ENCODE results near the gene SIVA1.

DNA sequence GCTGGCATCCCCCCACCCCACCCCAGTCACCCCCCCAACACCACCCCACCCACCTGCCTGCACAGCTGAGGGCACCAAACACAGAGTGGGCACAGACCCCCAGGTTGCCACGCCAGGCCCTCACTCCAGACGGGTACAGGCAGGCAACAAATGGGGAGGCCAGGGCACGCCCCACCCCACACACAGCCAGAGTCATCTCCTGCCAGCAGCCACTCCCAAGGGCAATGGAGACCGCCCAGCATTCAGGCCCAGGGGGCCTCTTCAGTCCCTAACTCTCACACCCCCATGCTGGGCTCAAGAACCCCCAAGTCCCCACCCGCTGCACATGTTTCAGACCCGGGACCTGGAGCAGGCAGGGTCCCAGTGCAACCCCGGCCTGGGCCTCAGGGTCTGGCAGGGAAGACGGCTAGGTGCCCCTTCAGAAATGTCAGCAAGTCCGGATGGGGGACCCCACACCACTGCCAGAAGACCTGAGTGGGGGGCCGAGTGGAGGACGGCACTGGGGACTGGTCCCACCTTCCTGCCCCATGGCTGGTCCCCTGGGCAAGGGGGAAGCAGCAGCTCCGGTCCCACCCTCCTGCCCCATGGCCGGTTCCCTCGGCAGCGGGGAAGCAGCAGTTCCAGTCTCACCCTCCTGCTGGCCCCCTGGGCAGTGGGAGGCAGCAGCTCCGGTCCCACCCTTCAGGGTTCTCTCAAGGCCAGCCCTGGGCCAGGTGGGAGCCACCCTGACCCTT is 30.7 kb downstream of the SIVA1 start:
- TF ChIP-seq, protein P1, sequence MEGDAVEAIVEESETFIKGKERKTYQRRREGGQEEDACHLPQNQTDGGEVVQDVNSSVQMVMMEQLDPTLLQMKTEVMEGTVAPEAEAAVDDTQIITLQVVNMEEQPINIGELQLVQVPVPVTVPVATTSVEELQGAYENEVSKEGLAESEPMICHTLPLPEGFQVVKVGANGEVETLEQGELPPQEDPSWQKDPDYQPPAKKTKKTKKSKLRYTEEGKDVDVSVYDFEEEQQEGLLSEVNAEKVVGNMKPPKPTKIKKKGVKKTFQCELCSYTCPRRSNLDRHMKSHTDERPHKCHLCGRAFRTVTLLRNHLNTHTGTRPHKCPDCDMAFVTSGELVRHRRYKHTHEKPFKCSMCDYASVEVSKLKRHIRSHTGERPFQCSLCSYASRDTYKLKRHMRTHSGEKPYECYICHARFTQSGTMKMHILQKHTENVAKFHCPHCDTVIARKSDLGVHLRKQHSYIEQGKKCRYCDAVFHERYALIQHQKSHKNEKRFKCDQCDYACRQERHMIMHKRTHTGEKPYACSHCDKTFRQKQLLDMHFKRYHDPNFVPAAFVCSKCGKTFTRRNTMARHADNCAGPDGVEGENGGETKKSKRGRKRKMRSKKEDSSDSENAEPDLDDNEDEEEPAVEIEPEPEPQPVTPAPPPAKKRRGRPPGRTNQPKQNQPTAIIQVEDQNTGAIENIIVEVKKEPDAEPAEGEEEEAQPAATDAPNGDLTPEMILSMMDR (tag by site-specific recombination; IDR thresholded peaks at IDR 0.05): no peak
- TF ChIP-seq HOXC10 (CRISPR knock-in tag; IDR thresholded peaks at IDR 0.05) (no peak), ZNF76 (tag by site-specific recombination; IDR thresholded peaks at IDR 0.05; ENCODE audit: borderline replicate concordance, low read depth) (no peak), ZNF660 (tag by site-specific recombination; IDR thresholded peaks at IDR 0.05) (no peak), MEIS1 (CRISPR knock-in tag; IDR thresholded peaks at IDR 0.05; ENCODE audit: borderline replicate concordance) (no peak)
- TF ChIP-seq, protein P2, sequence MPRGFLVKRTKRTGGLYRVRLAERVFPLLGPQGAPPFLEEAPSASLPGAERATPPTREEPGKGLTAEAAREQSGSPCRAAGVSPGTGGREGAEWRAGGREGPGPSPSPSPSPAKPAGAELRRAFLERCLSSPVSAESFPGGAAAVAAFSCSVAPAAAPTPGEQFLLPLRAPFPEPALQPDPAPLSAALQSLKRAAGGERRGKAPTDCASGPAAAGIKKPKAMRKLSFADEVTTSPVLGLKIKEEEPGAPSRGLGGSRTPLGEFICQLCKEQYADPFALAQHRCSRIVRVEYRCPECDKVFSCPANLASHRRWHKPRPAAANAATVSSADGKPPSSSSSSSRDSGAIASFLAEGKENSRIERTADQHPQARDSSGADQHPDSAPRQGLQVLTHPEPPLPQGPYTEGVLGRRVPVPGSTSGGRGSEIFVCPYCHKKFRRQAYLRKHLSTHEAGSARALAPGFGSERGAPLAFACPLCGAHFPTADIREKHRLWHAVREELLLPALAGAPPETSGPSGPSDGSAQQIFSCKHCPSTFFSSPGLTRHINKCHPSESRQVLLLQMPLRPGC (tag by site-specific recombination; IDR thresholded peaks at IDR 0.05): no peak
- TF ChIP-seq, protein P3, sequence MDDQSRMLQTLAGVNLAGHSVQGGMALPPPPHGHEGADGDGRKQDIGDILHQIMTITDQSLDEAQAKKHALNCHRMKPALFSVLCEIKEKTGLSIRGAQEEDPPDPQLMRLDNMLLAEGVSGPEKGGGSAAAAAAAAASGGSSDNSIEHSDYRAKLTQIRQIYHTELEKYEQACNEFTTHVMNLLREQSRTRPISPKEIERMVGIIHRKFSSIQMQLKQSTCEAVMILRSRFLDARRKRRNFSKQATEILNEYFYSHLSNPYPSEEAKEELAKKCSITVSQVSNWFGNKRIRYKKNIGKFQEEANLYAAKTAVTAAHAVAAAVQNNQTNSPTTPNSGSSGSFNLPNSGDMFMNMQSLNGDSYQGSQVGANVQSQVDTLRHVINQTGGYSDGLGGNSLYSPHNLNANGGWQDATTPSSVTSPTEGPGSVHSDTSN (CRISPR knock-in tag; IDR thresholded peaks at IDR 0.05): no peak
